D721Med (cell line): ENCODE results near the gene CHST3.

Experiments used
- DNase-seq: peaks from one replicate; pipeline ENCODE4 v3.0.0; 2011; ENCODE audit warnings: low spot score; ENCODE audit not compliant: insufficient read length
- FAIRE-seq: peaks from 2 replicates; lab custom pipeline; 2011; peaks lifted over from hg19 to GRCh38; lab: Jason Lieb, UNC
- CTCF ChIP-seq: IDR thresholded peaks from 2 replicates; pipeline ENCODE4 v1.5.1; 2012; ENCODE audit warnings: mild to moderate bottlenecking, control low read depth; ENCODE audit not compliant: insufficient read depth; ENCODE audit errors: missing control alignments

CHST3 gene

GRCh38 chr10:71939304-71939703, 24.9 kb upstream of the CHST3 start:
- no peak for FAIRE-seq
- no peak for DNase-seq
- no peak for TF ChIP-seq CTCF

GRCh38 chr10:71939861-71940474, 24.2 kb upstream of the CHST3 start:
- FAIRE-seq (no peak), DNase-seq (no peak)
- TF ChIP-seq CTCF, result no peak

- FAIRE-seq, result no peak
- TF ChIP-seq CTCF, result no peak
- DNase-seq, result no peak
These were observed 23.4 kb upstream of the CHST3 start for GRCh38 chr10:71940752-71941151.

GRCh38 chr10:71941318-71941717, 22.9 kb upstream of the CHST3 start:
- DNase-seq, result no peak
- FAIRE-seq, result no peak
- TF ChIP-seq CTCF, result no peak

GRCh38 chr10:71945819-71946474, 18.2 kb upstream of the CHST3 start:
- no peak for FAIRE-seq
- no peak for TF ChIP-seq CTCF
- no peak for DNase-seq

- no peak for TF ChIP-seq CTCF
- no peak for FAIRE-seq
- no peak for DNase-seq
These were observed 17.5 kb upstream of the CHST3 start for GRCh38 chr10:71946700-71947099.

GRCh38 chr10:71948496-71949067, 15.6 kb upstream of the CHST3 start:
- no peak for DNase-seq
- no peak for TF ChIP-seq CTCF
- no peak for FAIRE-seq
